SH-SY5Y (cell line): ENCODE results near the gene ITPR3.

ENCODE experiments used
- GATA2 ChIP-seq: IDR thresholded peaks from 2 replicates; pipeline ENCODE4 v1.6.1; 2011; ENCODE audit warnings: mild to moderate bottlenecking, low read depth, low read length
- GATA3 ChIP-seq: IDR thresholded peaks from 2 replicates; pipeline ENCODE4 v1.6.1; 2011; ENCODE audit warnings: low read depth, mild to moderate bottlenecking, low read length, moderate library complexity

Gene ITPR3

DNA sequence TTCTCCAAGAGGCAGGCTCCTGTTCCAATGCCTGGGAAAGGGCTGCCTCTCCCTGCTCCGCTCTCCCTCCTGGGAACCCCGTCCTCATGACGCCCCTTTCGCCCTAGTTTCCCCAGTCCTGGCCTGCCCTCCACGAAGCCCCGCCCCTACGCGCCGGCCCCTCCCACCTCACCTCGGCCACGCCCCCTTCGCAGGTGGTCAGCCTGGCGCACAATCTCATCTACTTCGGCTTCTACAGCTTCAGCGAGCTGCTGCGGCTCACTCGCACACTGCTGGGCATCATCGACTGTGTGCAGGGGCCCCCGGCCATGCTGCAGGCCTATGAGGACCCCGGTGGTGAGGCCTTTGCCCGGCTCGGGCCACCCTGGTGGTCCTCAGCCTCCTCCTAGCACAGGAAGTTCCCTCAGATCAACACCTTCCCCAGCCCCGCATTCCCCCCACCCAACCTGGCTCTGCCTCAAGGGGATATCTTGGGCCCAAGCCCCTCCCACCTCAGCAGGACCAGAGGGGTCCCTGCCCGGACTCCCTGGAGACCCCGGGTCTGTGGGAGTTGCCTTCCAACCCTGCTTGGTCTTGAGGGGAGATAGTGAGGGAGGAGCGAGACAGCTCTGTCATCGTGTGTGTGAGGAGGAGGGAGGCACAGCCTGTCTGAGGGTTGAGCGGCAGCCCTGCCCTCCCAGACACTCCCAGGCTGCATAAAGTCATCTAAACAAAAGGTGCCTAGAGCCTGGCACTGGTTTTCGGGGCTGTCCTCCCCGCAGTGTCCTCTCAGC, 50.0 kb downstream of the ITPR3 start:
- TF ChIP-seq GATA2 (no peak), GATA3 (no peak)

- no peak for TF ChIP-seq GATA3
- TF ChIP-seq GATA2: no peak
Measured at GRCh38 chr6:33671744-33672072, 50.6 kb downstream of the ITPR3 start.

DNA sequence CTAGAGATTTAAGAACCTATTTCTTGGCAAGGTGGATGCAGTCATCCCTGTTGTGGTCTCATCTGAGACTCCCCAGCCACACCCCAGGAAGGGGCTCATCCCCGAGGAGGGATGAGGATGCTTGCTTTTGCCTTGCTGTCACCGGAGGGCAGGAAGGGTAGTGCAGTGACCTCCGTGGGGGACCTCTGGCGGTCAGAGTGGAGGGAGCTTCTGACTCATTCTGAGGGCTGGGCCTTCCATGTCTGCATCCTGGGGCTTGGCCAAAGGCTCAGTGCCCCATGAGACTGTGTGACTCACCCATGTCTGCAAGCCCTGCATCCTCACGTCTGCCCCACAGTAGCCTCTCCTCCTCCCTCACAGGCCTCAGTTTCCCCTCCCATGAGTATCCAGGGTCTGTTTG, 51.7 kb downstream of the ITPR3 start:
- TF ChIP-seq GATA2 (no peak), GATA3 (no peak)

- TF ChIP-seq GATA2: no peak
- no peak for TF ChIP-seq GATA3
Measured at GRCh38 chr6:33673851-33674250, 52.7 kb downstream of the ITPR3 start.

- no peak for TF ChIP-seq GATA2
- no peak for TF ChIP-seq GATA3
Measured at GRCh38 chr6:33675968-33676367, 54.8 kb downstream of the ITPR3 start.

GRCh38 chr6:33676416-33677142, 55.5 kb downstream of the ITPR3 start:
- no peak for TF ChIP-seq GATA2
- TF ChIP-seq GATA3: no peak

- TF ChIP-seq GATA3: no peak
- TF ChIP-seq GATA2: no peak
Measured at GRCh38 chr6:33677143-33677660, 56.1 kb downstream of the ITPR3 start.

GRCh38 chr6:33677689-33678088, 56.6 kb downstream of the ITPR3 start:
- TF ChIP-seq GATA3 (no peak), GATA2 (no peak)

DNA sequence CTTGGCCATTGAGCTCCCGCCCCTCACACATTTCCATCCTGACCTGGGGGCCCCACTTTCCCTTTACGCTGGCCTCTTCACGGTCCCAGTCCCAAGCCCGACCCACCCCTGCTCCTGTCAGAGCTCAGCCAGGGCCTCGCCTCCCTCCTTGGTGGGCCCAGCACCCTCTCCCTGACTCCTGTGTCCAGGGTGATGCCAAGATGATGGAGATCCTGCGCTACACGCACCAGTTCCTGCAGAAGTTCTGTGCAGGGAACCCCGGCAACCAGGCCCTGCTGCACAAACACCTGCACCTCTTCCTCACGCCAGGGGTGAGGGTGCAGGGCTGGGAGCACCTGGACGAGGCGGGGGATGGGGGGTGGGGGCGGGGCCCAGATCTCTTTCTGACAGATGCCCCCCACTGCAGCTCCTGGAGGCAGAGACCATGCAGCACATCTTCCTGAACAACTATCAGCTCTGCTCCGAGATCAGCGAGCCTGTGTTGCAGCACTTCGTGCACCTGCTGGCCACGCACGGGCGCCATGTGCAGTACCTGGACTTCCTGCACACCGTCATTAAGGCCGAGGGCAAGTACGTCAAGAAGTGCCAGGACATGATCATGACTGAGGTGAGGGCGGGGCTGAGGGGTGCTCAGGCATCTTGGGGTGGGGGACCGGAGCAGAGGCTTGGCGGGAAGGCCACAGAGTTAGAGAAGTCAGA, 57.3 kb downstream of the ITPR3 start:
- no peak for TF ChIP-seq GATA2
- TF ChIP-seq GATA3: no peak

GRCh38 chr6:33678932-33679490, 57.9 kb downstream of the ITPR3 start:
- TF ChIP-seq GATA3: no peak
- no peak for TF ChIP-seq GATA2

- TF ChIP-seq GATA3: no peak
Measured at GRCh38 chr6:33679761-33680160, 58.6 kb downstream of the ITPR3 start.

- no peak for TF ChIP-seq GATA3
- no peak for TF ChIP-seq GATA2
Measured at GRCh38 chr6:33682341-33682740, 61.2 kb downstream of the ITPR3 start.

- TF ChIP-seq GATA2 (no peak), GATA3 (no peak)
Measured at GRCh38 chr6:33683051-33683571, 62.0 kb downstream of the ITPR3 start.

DNA sequence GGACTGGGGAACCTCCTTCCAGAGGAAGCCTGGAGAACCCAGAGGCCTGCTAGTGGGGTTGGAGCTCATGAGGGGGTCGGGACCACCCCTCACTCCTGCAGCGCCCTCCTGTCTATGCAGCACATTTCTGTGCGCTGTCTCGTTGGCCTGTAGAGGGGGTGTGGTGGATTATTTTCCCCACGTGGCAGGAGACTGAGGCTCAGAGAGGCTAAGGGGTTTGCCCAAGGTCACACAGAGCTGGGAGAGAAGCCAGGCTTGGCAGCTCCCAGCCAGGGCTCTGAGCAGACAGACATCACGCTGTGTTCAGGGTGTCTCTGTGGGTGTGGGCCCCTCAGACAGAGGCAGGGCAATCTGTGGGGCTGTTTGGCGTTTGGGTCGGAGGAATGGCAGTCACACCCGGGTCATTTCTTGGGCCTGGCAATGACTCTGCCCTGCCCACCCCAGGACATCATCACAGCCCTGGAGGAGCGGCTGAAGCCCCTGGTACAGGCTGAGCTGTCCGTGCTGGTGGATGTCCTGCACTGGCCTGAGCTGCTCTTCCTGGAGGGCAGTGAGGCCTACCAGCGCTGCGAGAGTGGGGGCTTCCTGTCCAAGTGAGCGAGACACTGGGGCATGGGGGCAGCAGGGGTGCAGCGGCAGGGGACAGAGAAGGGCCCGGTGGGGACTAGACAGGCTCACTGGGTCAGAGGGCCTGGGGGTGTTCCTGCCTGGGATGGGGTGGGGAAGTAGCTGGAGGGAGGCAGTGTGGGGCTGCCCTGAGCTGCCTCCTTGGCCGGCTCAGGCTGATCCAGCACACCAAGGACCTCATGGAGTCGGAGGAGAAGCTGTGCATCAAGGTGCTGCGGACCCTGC, 62.7 kb downstream of the ITPR3 start:
- no peak for TF ChIP-seq GATA3
- no peak for TF ChIP-seq GATA2
